LNCaP clone FGC (cell line): ENCODE data around the gene HACL1.
"Not testable (repeated sequence)": the region's sequence is repeated elsewhere in the genome, so short reads cannot be mapped to it uniquely, and the experiment has no call there.

ENCODE experiments used
- DNase-seq: peaks from one replicate; pipeline ENCODE4 v3.0.0-alpha.2; 2011; ENCODE audit warnings: low read depth
- H3K4me3 ChIP-seq: 2 replicates; pipeline ENCODE4 v1.5.1; 2011; ENCODE audit warnings: mild to moderate bottlenecking, low read depth, low read length, control low read depth
- TF ChIP-seq, protein P1 (sequence below): IDR thresholded peaks from 2 replicates; pipeline ENCODE4 v1.5.1; 2012; ENCODE audit warnings: mild to moderate bottlenecking; ENCODE audit not compliant: control insufficient read depth, insufficient read depth; ENCODE audit errors: extremely low read depth

HACL1 gene

DNA sequence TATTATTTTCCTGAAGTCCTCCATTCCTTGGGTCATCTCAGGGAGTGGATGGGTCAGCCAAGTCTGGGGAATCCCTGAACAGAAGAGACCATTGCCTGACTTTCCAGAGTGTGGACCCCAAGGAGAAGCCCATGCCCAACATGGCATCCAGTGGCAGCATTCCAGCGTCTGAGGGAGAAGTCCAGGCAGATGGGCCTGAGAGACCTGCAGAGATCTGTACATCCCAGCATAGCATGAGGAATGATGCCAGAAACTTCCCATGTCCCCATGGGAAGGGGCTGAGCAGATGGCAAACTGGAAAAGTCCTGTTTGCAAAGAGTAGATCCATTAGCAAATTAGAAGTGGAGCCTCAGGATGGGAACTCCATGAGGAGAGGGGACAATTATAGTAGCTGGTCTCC lies 62.3 kb downstream of the HACL1 start:
- DNase-seq, result no peak
- no peak overlapping the region for H3K4me3 ChIP-seq
- TF ChIP-seq, protein P1, sequence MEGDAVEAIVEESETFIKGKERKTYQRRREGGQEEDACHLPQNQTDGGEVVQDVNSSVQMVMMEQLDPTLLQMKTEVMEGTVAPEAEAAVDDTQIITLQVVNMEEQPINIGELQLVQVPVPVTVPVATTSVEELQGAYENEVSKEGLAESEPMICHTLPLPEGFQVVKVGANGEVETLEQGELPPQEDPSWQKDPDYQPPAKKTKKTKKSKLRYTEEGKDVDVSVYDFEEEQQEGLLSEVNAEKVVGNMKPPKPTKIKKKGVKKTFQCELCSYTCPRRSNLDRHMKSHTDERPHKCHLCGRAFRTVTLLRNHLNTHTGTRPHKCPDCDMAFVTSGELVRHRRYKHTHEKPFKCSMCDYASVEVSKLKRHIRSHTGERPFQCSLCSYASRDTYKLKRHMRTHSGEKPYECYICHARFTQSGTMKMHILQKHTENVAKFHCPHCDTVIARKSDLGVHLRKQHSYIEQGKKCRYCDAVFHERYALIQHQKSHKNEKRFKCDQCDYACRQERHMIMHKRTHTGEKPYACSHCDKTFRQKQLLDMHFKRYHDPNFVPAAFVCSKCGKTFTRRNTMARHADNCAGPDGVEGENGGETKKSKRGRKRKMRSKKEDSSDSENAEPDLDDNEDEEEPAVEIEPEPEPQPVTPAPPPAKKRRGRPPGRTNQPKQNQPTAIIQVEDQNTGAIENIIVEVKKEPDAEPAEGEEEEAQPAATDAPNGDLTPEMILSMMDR, result no peak

DNA sequence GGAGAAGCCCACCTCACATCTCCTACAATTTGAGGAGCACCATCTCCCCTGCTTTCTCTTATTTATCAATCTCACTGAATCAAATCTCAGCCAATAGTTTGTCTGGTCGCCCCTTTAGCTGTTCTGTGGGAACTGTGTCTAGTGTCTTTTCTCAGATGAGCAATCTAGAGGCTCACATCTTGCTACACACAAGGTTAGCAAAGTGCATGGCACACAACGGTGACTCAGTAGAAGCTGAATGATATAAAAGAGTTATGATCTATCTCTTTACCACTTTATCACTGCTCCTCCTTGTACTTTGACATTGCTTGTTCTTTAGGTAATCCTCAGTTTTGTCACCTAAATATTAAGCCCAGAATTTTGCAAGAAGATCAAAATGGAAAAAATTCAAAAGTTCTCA lies 63.0 kb downstream of the HACL1 start:
- no peak overlapping the region for H3K4me3 ChIP-seq
- TF ChIP-seq, protein P1, result no peak
- no peak for DNase-seq

DNA sequence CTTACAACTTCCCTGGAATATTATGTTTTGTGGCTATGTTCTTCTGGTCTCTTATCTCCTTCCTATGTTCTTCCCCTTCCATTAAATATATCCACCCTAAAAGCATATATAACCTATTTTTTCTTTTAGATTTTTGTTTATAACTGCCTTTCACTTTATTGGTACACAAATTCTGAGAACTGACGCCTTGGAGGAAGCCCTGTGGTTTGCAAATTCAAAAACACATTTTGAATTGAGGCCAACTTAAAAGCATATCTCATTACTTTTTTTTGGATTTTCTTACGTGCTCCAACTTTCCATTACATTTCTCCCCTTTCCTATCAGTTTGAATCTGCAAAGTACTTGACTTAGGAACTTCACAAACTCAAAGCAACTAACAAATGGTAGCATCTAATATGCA lies 64.5 kb downstream of the HACL1 start:
- DNase-seq, result no peak
- H3K4me3 ChIP-seq, result no peak overlapping the region
- TF ChIP-seq, protein P1, result no peak

DNA sequence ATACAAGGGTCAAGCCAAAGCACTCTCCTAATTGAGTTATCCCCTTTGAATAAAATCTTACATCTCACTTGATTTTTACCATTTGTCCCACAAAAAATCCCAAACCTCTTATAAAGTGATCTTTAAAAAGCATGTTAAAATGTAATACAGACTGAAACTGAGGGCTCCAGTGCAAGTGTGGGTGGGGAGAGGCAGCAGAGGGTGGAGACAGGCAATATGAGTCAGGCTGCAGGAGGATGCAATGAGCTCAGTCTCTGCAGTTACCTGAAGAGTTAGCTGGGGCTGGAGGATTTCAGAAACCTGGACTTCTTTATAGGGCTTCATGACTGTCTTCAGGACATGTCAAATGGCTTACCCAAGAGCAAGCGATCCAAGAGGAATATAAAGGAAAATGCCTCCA lies 65.6 kb downstream of the HACL1 start:
- TF ChIP-seq, protein P1, result no peak
- no peak for DNase-seq

GRCh38 chr3:15532614-15533013 lies 68.8 kb downstream of the HACL1 start:
- not testable (repeated sequence) for H3K4me3 ChIP-seq, DNase-seq

More for the DNA sequence above, 65.6 kb downstream of the HACL1 start:
- no peak overlapping the region for H3K4me3 ChIP-seq

GRCh38 chr3:15531346-15531745 lies 70.0 kb downstream of the HACL1 start:
- no peak overlapping the region for H3K4me3 ChIP-seq
- DNase-seq, result no peak
- TF ChIP-seq, protein P1, result no peak

- TF ChIP-seq, protein P1, result no peak
- no peak overlapping the region for H3K4me3 ChIP-seq
- DNase-seq, result no peak
Observed at GRCh38 chr3:15528854-15529537, 72.4 kb downstream of the HACL1 start.

DNA sequence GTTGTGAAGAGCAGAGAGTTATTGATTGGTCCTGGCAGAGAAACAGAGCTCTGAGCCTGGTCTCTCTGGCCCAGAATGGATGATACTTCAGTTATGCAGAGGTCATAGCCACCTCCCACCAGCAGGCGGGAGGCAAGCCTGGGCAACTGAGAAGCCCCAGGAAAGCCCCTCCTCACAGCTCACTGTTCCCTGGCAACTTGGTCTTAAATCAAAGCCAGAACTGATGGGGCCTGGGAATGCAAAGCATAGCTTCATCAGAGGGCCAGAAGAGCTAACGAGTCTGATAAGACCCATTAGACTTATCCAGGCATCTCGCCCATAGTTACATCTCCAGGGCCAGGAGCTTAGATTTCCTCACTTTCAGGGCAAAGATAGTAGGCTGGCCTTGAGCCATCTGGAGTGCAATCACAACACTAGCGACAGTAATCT lies 74.3 kb downstream of the HACL1 start:
- TF ChIP-seq, protein P1, result no peak
- DNase-seq, result no peak
- H3K4me3 ChIP-seq, result no peak overlapping the region
